Transverse colon (tissue), 4 donors: ENCODE data around the gene ZBTB9. TPM values are rescaled to one million over a fixed set of nuclear protein-coding genes. Genes with fewer than 3 reads are reported as not detected.
"Not testable (repeated sequence)": the region's sequence is repeated elsewhere in the genome, so short reads cannot be mapped to it uniquely, and the experiment has no call there.

Source experiments
- DNase-seq: peaks from one replicate; pipeline ENCODE4 v3.0.0-alpha.2; 2019
- H3K27ac ChIP-seq, 4 donors: fragments of 200-600 bp; sonication (generic); 2 replicates each; pipeline ENCODE4 v1.5.1; 2016 to 2018; ENCODE audit warnings: inconsistent platforms in 4 of 4
- H3K27me3 ChIP-seq: fragments of 200-600 bp; sonication (generic); 2 replicates; pipeline ENCODE4 v1.5.1; 2017; ENCODE audit warnings: inconsistent platforms
- H3K36me3 ChIP-seq, 4 donors: fragments of 200-600 bp; sonication (generic); 2 replicates each; pipeline ENCODE4 v1.5.1; 2017 to 2019; ENCODE audit warnings: inconsistent platforms in 4 of 4
- H3K4me1 ChIP-seq, 4 donors: fragments of 200-600 bp; sonication (generic); 2 replicates each; pipeline ENCODE4 v1.5.1; 2017 to 2020; ENCODE audit warnings: inconsistent platforms in 4 of 4
- H3K4me3 ChIP-seq, 4 donors: fragments of 200-600 bp; sonication (generic); 1 replicate in 1 of 4; 2 replicates in 3 of 4; pipeline versions ENCODE4 v1.5.1 to v1.6.1; 2017 to 2019; ENCODE audit warnings: inconsistent platforms in 4 of 4
- H3K9me3 ChIP-seq, 2 donors: fragments of 200-600 bp; sonication (generic); 2 replicates each; pipeline ENCODE4 v1.5.1; 2017 to 2019; ENCODE audit warnings: inconsistent platforms in 2 of 2
- CTCF ChIP-seq, 5 experiments: fragments of 200-600 bp in 3 of 5; fragments of 450-650 bp in 2 of 5; sonication (generic) in 3 of 5; IDR thresholded peaks; 1 replicate in 2 of 5; 2 replicates in 3 of 5; pipeline ENCODE4 v1.5.1; 2016 to 2017; ENCODE audit warnings: antibody characterized with exemption in 5 of 5, inconsistent platforms in 3 of 5, mild to moderate bottlenecking in 2 of 5, moderate library complexity in 1 of 5
- EP300 ChIP-seq: sonication (generic); formaldehyde crosslinking; IDR thresholded peaks from one replicate; pipeline ENCODE4 v1.6.1; 2017; ENCODE audit warnings: antibody characterized with exemption, low read depth
- POLR2A ChIP-seq: fragments of 450-650 bp; IDR thresholded peaks from one replicate; pipeline ENCODE4 v1.6.1; 2016; ENCODE audit warnings: antibody characterized with exemption, mild to moderate bottlenecking, moderate library complexity
- POLR2AphosphoS5 ChIP-seq, 3 donors: sonication (generic); formaldehyde crosslinking; IDR thresholded peaks; one replicate each; pipeline ENCODE4 v1.6.1; 2016; ENCODE audit warnings: antibody characterized with exemption in 3 of 3
- WGBS, 2 donors: methylation state at CpG; one replicate each; pipeline ENCODE4 v1.1.5; 2018; ENCODE audit warnings: low coverage in 1 of 2; 5-methylcytosine and 5-hydroxymethylcytosine counted together
- in situ Hi-C, 4 donors: fragments of 200-750 bp; cut with MboI; loops; one replicate each; pipeline versions ENCODE4 v1.15.0 to v1.15.1; 2017; ENCODE audit warnings: low sequenced_read_pairs in 3 of 4, low pct_ligation_motif_present in 1 of 4, low pct_unique_long_range_greater_than_20kb in 1 of 4
- intact Hi-C: fragments of 100-400 bp; cut with DNase I; formaldehyde crosslinking; loops from one replicate; pipeline ENCODE4 v1.15.1; 2023; ENCODE audit warnings: low total_unique reads
- total RNA-seq, 4 donors: library from RNA; depleted of rRNA; stranded (reverse); fragments of >200 nt; gene quantifications; one replicate each; pipeline ENCODE4 v1.1.0, GENCODE V29; 2016

The ZBTB9 gene
- total RNA-seq, 4 donors from 2014 or later, result 2.2 to 3.2 TPM; not detected in 2

GRCh38 chr6:33467091-33467490 lies 12.7 kb downstream of the ZBTB9 start:
- in situ Hi-C loops, result no loop called here
- 71 to 81% methylated on average over 6 to 7 of the region's 7 CpGs for WGBS, 2 donors

GRCh38 chr6:33469661-33470060 lies 15.3 kb downstream of the ZBTB9 start:
- intact Hi-C loops, result no loop called here
- H3K4me3 ChIP-seq, result no peak overlapping the region

More at GRCh38 chr6:33467091-33467490, 12.7 kb downstream of the ZBTB9 start:
- H3K27me3 ChIP-seq, result no peaks in the 10 kb centered on the region
- H3K36me3 ChIP-seq, result no peaks in the 10 kb centered on the region
- no peaks in the 10 kb centered on the region for H3K4me1 ChIP-seq
- no peak overlapping the region for H3K4me3 ChIP-seq
- no peak overlapping the region for H3K27ac ChIP-seq
- H3K9me3 ChIP-seq, result no peaks in the 10 kb centered on the region
- TF ChIP-seq POLR2A (no peak), POLR2AphosphoS5 (IDR thresholded peaks at IDR 0.05) (no peak), CTCF (IDR thresholded peaks at IDR 0.05) (no peak), EP300 (no peak)
- no peak for DNase-seq
- intact Hi-C loops, result no loop called here

GRCh38 chr6:33477864-33478263 lies 23.5 kb downstream of the ZBTB9 start:
- H3K36me3 ChIP-seq, result no peaks in the 10 kb centered on the region
- no peak for DNase-seq
- no peaks in the 10 kb centered on the region for H3K4me1 ChIP-seq
- no peak overlapping the region for H3K4me3 ChIP-seq
- WGBS, 2 donors, result 69 to 80% methylated on average over 3 of the region's 3 CpGs
- no peak overlapping the region for H3K27ac ChIP-seq
- H3K27me3 ChIP-seq, result no peaks in the 10 kb centered on the region
- intact Hi-C loops (no loop called here), in situ Hi-C loops (no loop called here)
- H3K9me3 ChIP-seq, result no peaks in the 10 kb centered on the region
- no peak for TF ChIP-seq EP300
- no peak for TF ChIP-seq POLR2AphosphoS5 (IDR thresholded peaks at IDR 0.05)
- no peak for TF ChIP-seq POLR2A
- no peak for TF ChIP-seq CTCF (IDR thresholded peaks at IDR 0.05)

More at GRCh38 chr6:33469661-33470060, 15.3 kb downstream of the ZBTB9 start:
- 84 to 89% methylated on average over 3 of the region's 3 CpGs for WGBS, 2 donors
- DNase-seq, result no peak
- Histone ChIP-seq H3K4me1 (no peaks in the 10 kb centered on the region), H3K27ac (no peak overlapping the region), H3K9me3 (no peaks in the 10 kb centered on the region), H3K36me3 (no peaks in the 10 kb centered on the region), H3K27me3 (no peaks in the 10 kb centered on the region)
- TF ChIP-seq POLR2AphosphoS5 (IDR thresholded peaks at IDR 0.05) (no peak), CTCF (IDR thresholded peaks at IDR 0.05) (no peak), POLR2A (no peak), EP300 (no peak)
- in situ Hi-C loops, result no loop called here

- WGBS, 2 donors, result 53% methylated on average over 1 of the region's 1 CpG; no CpG with 5 or more reads in 1 of the 2 donors
- no peak for DNase-seq
- Histone ChIP-seq H3K4me3 (no peak overlapping the region), H3K27me3 (no peaks in the 10 kb centered on the region), H3K36me3 (no peaks in the 10 kb centered on the region), H3K9me3 (no peaks in the 10 kb centered on the region), H3K27ac (no peak overlapping the region), H3K4me1 (no peaks in the 10 kb centered on the region)
- intact Hi-C loops, result no loop called here
- in situ Hi-C loops, result no loop called here
- TF ChIP-seq EP300 (no peak), POLR2AphosphoS5 (IDR thresholded peaks at IDR 0.05) (no peak), POLR2A (no peak), CTCF (IDR thresholded peaks at IDR 0.05) (no peak)
Measured at GRCh38 chr6:33481192-33481591, 26.8 kb downstream of the ZBTB9 start.

- in situ Hi-C loops, H3K27me3 ChIP-seq, H3K4me1 ChIP-seq, H3K36me3 ChIP-seq, H3K27ac ChIP-seq, H3K9me3 ChIP-seq, H3K4me3 ChIP-seq, DNase-seq, intact Hi-C loops: not testable (repeated sequence)
- 79 to 92% methylated on average over 4 to 5 of the region's 5 CpGs for WGBS, 2 donors
Measured at GRCh38 chr6:33482620-33483019, 28.2 kb downstream of the ZBTB9 start.
